H1 (cell line): ENCODE data around the gene GPSM3. TPM values are rescaled to one million over a fixed set of nuclear protein-coding genes. Genes with fewer than 3 reads are reported as not detected.

Experiments
- CTCF ChIA-PET: fragments of 300-600 bp; sonication (Branson Sonifier 250); formaldehyde crosslinking; loops from one replicate; lab custom pipeline; 2021; ENCODE audit not compliant: partially characterized antibody; lab: Charles Lee
- POLR2A ChIA-PET: fragments of 300-600 bp; sonication (Branson Sonifier 250); formaldehyde crosslinking; loops from one replicate; lab custom pipeline; 2021; ENCODE audit warnings: inconsistent platforms; ENCODE audit not compliant: partially characterized antibody; lab: Charles Lee
- DNase-seq, 2 experiments: peaks; one replicate each; pipeline versions ENCODE4 v3.0.0 to v3.0.0-alpha.2; 2010 to 2022; ENCODE audit warnings: low spot score in 2 of 2, low read depth in 1 of 2, mixed read lengths in 1 of 2
- FAIRE-seq: peaks from 2 replicates; lab custom pipeline; 2011; peaks lifted over from hg19 to GRCh38; lab: Jason Lieb, UNC
- H2AFZ ChIP-seq: 2 replicates; pipeline ENCODE4 v1.8.1; 2012; ENCODE audit warnings: low read length, inconsistent platforms
- H2AK5ac ChIP-seq: 2 replicates; pipeline ENCODE4 v1.6.1; 2013; ENCODE audit warnings: low read depth, low read length
- H2BK120ac ChIP-seq: replicated peaks from 2 replicates; pipeline ENCODE3; 2013; ENCODE audit warnings: low read depth, low read length, inconsistent platforms
- H2BK12ac ChIP-seq: 2 replicates; pipeline ENCODE4 v1.6.1; 2013; ENCODE audit warnings: low read depth, low read length
- H2BK15ac ChIP-seq: 2 replicates; pipeline ENCODE4 v1.6.1; 2013; ENCODE audit warnings: low read length
- H2BK20ac ChIP-seq: 2 replicates; pipeline ENCODE4 v1.6.1; 2013; ENCODE audit warnings: low read length
- H2BK5ac ChIP-seq: 2 replicates; pipeline ENCODE4 v1.6.1; 2013; ENCODE audit warnings: low read depth, low read length
- H3K14ac ChIP-seq: 2 replicates; pipeline ENCODE4 v1.6.1; 2013; ENCODE audit warnings: inconsistent platforms; ENCODE audit not compliant: insufficient read length
- H3K18ac ChIP-seq: 2 replicates; pipeline ENCODE4 v1.6.1; 2013; ENCODE audit warnings: low read length; ENCODE audit errors: extremely low read depth
- H3K23ac ChIP-seq: 2 replicates; pipeline ENCODE4 v1.6.1; 2013; ENCODE audit warnings: inconsistent platforms; ENCODE audit not compliant: insufficient read length
- H3K23me2 ChIP-seq: 2 replicates; pipeline ENCODE4 v1.6.1; 2013; ENCODE audit warnings: low read depth, low read length
- H3K27ac ChIP-seq: 2 replicates; pipeline ENCODE4 v1.6.1; 2011; ENCODE audit warnings: low read depth, low read length, inconsistent platforms
- H3K27me3 ChIP-seq, 4 experiments: replicated peaks in 1 of 4; 1 replicate in 1 of 4; 2 replicates in 3 of 4; pipeline versions ENCODE4 v1.6.1 to v1.8.1; 2011 to 2013; ENCODE audit warnings: low read length in 3 of 4, mild to moderate bottlenecking in 3 of 4, inconsistent platforms in 2 of 4, mixed read lengths in 2 of 4, moderate library complexity in 1 of 4; ENCODE audit not compliant: control insufficient read depth in 3 of 4, insufficient read depth in 3 of 4; ENCODE audit errors: extremely low read depth in 1 of 4
- H3K36me3 ChIP-seq, 4 experiments: 2 replicates each; pipeline versions ENCODE4 v1.6.1 to v1.8.1; 2011 to 2013; ENCODE audit warnings: mild to moderate bottlenecking in 4 of 4, low read length in 3 of 4, moderate library complexity in 2 of 4, control low read depth in 1 of 4, inconsistent platforms in 1 of 4; ENCODE audit not compliant: insufficient read depth in 4 of 4, control insufficient read depth in 2 of 4
- H3K4ac ChIP-seq: replicated peaks from 2 replicates; pipeline ENCODE3; 2013; ENCODE audit warnings: low read length, low read depth, mixed read lengths, inconsistent platforms; ENCODE audit not compliant: insufficient read length
- H3K4me1 ChIP-seq, 4 experiments: replicated peaks in 1 of 4; 1 replicate in 1 of 4; 2 replicates in 3 of 4; pipeline versions ENCODE4 v1.6.1 to v1.8.1; 2011 to 2013; ENCODE audit warnings: low read length in 3 of 4, inconsistent platforms in 2 of 4, mixed read lengths in 1 of 4; ENCODE audit not compliant: insufficient read depth in 4 of 4, control insufficient read depth in 3 of 4
- H3K4me2 ChIP-seq, 2 experiments: 2 replicates each; pipeline versions ENCODE4 v1.6.1 to v1.8.1; 2011 to 2013; ENCODE audit warnings: low read depth in 2 of 2, low read length in 2 of 2, control low read depth in 1 of 2, inconsistent platforms in 1 of 2, mild to moderate bottlenecking in 1 of 2; ENCODE audit not compliant: insufficient read depth in 1 of 2
- H3K4me3 ChIP-seq, 4 experiments: fragments of 200-600, 300-600 bp in 1 of 4; sonication (generic), shearing (Covaris generic), sonication (Bioruptor Twin) in 1 of 4; 2 replicates each; pipeline versions ENCODE4 v1.5.1 to v1.8.1; 2011 to 2016; ENCODE audit warnings: low read length in 4 of 4, low read depth in 3 of 4, control low read depth in 2 of 4, inconsistent platforms in 2 of 4, mild to moderate bottlenecking in 2 of 4, mixed read lengths in 1 of 4, moderate library complexity in 1 of 4; ENCODE audit not compliant: insufficient read depth in 2 of 4; ENCODE audit errors: extremely low read depth in 1 of 4
- H3K56ac ChIP-seq: replicated peaks from 2 replicates; pipeline ENCODE3; 2013; ENCODE audit warnings: low read depth, mild to moderate bottlenecking, mixed read lengths, low read length, inconsistent platforms; ENCODE audit not compliant: insufficient read length
- H3K79me1 ChIP-seq: 2 replicates; pipeline ENCODE4 v1.6.1; 2013; ENCODE audit warnings: low read depth, low read length, control low read depth
- H3K79me2 ChIP-seq, 2 experiments: 2 replicates each; pipeline versions ENCODE4 v1.6.1 to v1.8.1; 2012 to 2013; ENCODE audit warnings: low read length in 2 of 2, mild to moderate bottlenecking in 2 of 2, inconsistent platforms in 1 of 2; ENCODE audit not compliant: insufficient read depth in 2 of 2, control insufficient read depth in 1 of 2
- H3K9ac ChIP-seq, 4 experiments: replicated peaks in 1 of 4; 1 replicate in 1 of 4; 2 replicates in 3 of 4; pipeline versions ENCODE4 v1.6.1 to v1.8.1; 2011 to 2013; ENCODE audit warnings: low read depth in 3 of 4, low read length in 3 of 4, control low read depth in 2 of 4, mild to moderate bottlenecking in 2 of 4, moderate library complexity in 2 of 4, inconsistent platforms in 1 of 4; ENCODE audit errors: extremely low read depth in 1 of 4
- H3K9me3 ChIP-seq, 2 experiments: 2 replicates each; pipeline versions ENCODE4 v1.6.1 to v1.8.1; 2012 to 2013; ENCODE audit warnings: mild to moderate bottlenecking in 2 of 2, moderate library complexity in 2 of 2, control low read depth in 1 of 2, inconsistent platforms in 1 of 2, low read depth in 1 of 2, low read length in 1 of 2, mixed read lengths in 1 of 2; ENCODE audit not compliant: insufficient read depth in 2 of 2
- H4K20me1 ChIP-seq, 2 experiments: replicated peaks in 1 of 2; 2 replicates each; pipeline versions ENCODE3 to v1.8.1; 2011 to 2013; ENCODE audit warnings: inconsistent platforms in 2 of 2, low read length in 2 of 2, mild to moderate bottlenecking in 1 of 2; ENCODE audit not compliant: insufficient read depth in 2 of 2, control insufficient read depth in 1 of 2
- H4K5ac ChIP-seq: 2 replicates; pipeline ENCODE4 v1.6.1; 2013; ENCODE audit warnings: low read length, low read depth, mixed read lengths, inconsistent platforms; ENCODE audit not compliant: insufficient read length
- H4K8ac ChIP-seq: 2 replicates; pipeline ENCODE4 v1.8.0; 2013; ENCODE audit warnings: mild to moderate bottlenecking, moderate library complexity, low read length, inconsistent platforms; ENCODE audit not compliant: insufficient read depth; ENCODE audit errors: extremely low read depth
- H4K91ac ChIP-seq: replicated peaks from 2 replicates; pipeline ENCODE3; 2013; ENCODE audit warnings: low read length, mixed read lengths, inconsistent platforms; ENCODE audit not compliant: insufficient read length
- BACH1 ChIP-seq: IDR thresholded peaks from 2 replicates; pipeline ENCODE4 v1.6.1; 2012; ENCODE audit warnings: low read length, improper control_type of control experiment
- EZH2 ChIP-seq: fragments of 200-600 bp; sonication (generic); IDR thresholded peaks from 2 replicates; pipeline ENCODE4 v1.7.1; 2012; ENCODE audit warnings: low read depth, mild to moderate bottlenecking, moderate library complexity, low read length, inconsistent platforms; ENCODE audit not compliant: severe bottlenecking
- HDAC2 ChIP-seq, 2 experiments: fragments of 300-600 bp in 1 of 2; sonication (generic) in 1 of 2; IDR thresholded peaks; 2 replicates each; pipeline ENCODE4 v1.6.1; 2011 to 2012; ENCODE audit warnings: low read depth in 2 of 2, low read length in 2 of 2, mild to moderate bottlenecking in 2 of 2, moderate library complexity in 2 of 2, borderline replicate concordance in 1 of 2, inconsistent platforms in 1 of 2
- HDAC6 ChIP-seq: IDR thresholded peaks from one replicate; pipeline ENCODE4 v1.7.1; 2012; ENCODE audit warnings: low read depth, mild to moderate bottlenecking, inconsistent platforms, low read length, moderate library complexity
- PHF8 ChIP-seq: fragments of 200-600 bp; sonication (generic); conservative IDR thresholded peaks from 2 replicates; pipeline ENCODE4 v1.7.1; 2012; ENCODE audit warnings: low read depth, mild to moderate bottlenecking, inconsistent platforms, low read length, moderate library complexity
- RFX5 ChIP-seq: IDR thresholded peaks from 2 replicates; pipeline ENCODE4 v1.6.1; 2011; ENCODE audit warnings: low read depth, low read length, improper control_type of control experiment, borderline replicate concordance
- RXRA ChIP-seq: IDR thresholded peaks from 2 replicates; pipeline ENCODE4 v1.6.1; 2011; ENCODE audit warnings: low read depth, mild to moderate bottlenecking, low read length, moderate library complexity; ENCODE audit not compliant: insufficient read depth
- SUZ12 ChIP-seq: fragments of 200-600 bp; sonication (generic); IDR thresholded peaks from 2 replicates; pipeline ENCODE4 v1.6.1; 2012; ENCODE audit warnings: mild to moderate bottlenecking, inconsistent platforms, low read length, moderate library complexity, mixed read lengths
- WGBS, 2 experiments: shearing (Covaris generic) in 1 of 2; methylation state at CpG; one replicate each; pipeline versions ENCODE4 v1.1.6 to v1.1.7; 2013 to 2015; ENCODE audit warnings: low lambda C conversion rate in 2 of 2, mixed read lengths in 2 of 2, inconsistent platforms in 1 of 2, low coverage in 1 of 2, missing lambda C conversion rate in 1 of 2; ENCODE audit not compliant: insufficient replicate concordance in 2 of 2, insufficient coverage in 1 of 2, insufficient read length in 1 of 2; ENCODE audit errors: extremely low coverage in 1 of 2, missing lambda C conversion rate in 1 of 2; 5-methylcytosine and 5-hydroxymethylcytosine counted together
- polyA plus RNA-seq, 7 experiments: library from polyadenylated mRNA; depleted of rRNA in 3 of 7; stranded (reverse) in 5 of 7; unstranded in 2 of 7; fragments of >200 nt in 5 of 7; fragments of 200-250 nt in 2 of 7; gene quantifications; 1 replicate in 5 of 7; 2 replicates in 1 of 7; 4 replicates in 1 of 7; pipeline versions ENCODE4 v1.2.1 to v1.2.3, GENCODE V29; 2011 to 2013; ENCODE audit warnings: missing spikeins in 2 of 7, mixed read lengths in 2 of 7
- total RNA-seq: library from RNA; stranded (reverse); fragmentation: NEBNext Ultra II Directional; extraction: Animal tissue kit (Norgen Biotek cat#: 25700); gene quantifications from 2 replicates; pipeline ENCODE4 v1.2.1, GENCODE V29; 2021
- TF ChIP-seq, protein P1 (sequence below): IDR thresholded peaks from 2 replicates; pipeline ENCODE4 v1.6.1; 2011; ENCODE audit warnings: low read length, improper control_type of control experiment

GPSM3 gene
- total and polyA plus RNA-seq, 2 of the 8 experiments (the other 6 are each of a cell fraction or from before 2014, with no cell fraction given) = 6.6 to 9.8 TPM

- no peak overlapping the region for H2BK20ac ChIP-seq
- peaks cover 0 to 14% of the 10 kb centered on the region in 2 experiments; a peak in 2 of 4 replicates for H3K79me2 ChIP-seq
- H3K23me2 ChIP-seq = peaks cover 6% of the 10 kb centered on the region; the same call in 1 of the 2 replicates
- no peak overlapping the region for H3K14ac ChIP-seq
- H4K5ac ChIP-seq = no peak overlapping the region
- no peak overlapping the region for H3K27ac ChIP-seq
- no peak overlapping the region for H2AK5ac ChIP-seq
- no peak overlapping the region for H3K4me2 ChIP-seq
- no peak overlapping the region for H3K4ac ChIP-seq
- H4K91ac ChIP-seq = no peak overlapping the region
- H2BK12ac ChIP-seq = no peak overlapping the region
- H3K36me3 ChIP-seq = peaks cover 6 to 45% (median 33%) of the 10 kb centered on the region in 4 experiments
- DNase-seq (no peak), FAIRE-seq (no peak)
- no peaks in the 10 kb centered on the region; a peak in 1 of 7 replicates for H3K27me3 ChIP-seq
- no peak overlapping the region for H3K23ac ChIP-seq
- H3K18ac ChIP-seq = no peak overlapping the region
- WGBS, 2 experiments = 87% methylated on average over 15 of the region's 15 CpGs; no CpG with 5 or more reads in 1 of the 2 experiments
- peaks cover 0 to 3% of the 10 kb centered on the region in 2 experiments for H4K20me1 ChIP-seq
- H3K4me3 ChIP-seq = no peak overlapping the region
- H3K4me1 ChIP-seq = peaks cover 0 to 9% (median 2%) of the 10 kb centered on the region in 4 experiments; a peak in 5 of 7 replicates
- no peaks in the 10 kb centered on the region for H3K9me3 ChIP-seq
- peaks cover 6% of the 10 kb centered on the region for H3K79me1 ChIP-seq
- TF ChIP-seq EZH2 (no peak), BACH1 (no peak), HDAC2 (IDR thresholded peaks at IDR 0.05; ENCODE audit: borderline replicate concordance in 1 of 2, low read depth in 2 of 2, low read length in 2 of 2) (no peak), RFX5 (no peak), PHF8 (no peak), SUZ12 (no peak), HDAC6 (no peak), RXRA (no peak)
- TF ChIP-seq, protein P1, sequence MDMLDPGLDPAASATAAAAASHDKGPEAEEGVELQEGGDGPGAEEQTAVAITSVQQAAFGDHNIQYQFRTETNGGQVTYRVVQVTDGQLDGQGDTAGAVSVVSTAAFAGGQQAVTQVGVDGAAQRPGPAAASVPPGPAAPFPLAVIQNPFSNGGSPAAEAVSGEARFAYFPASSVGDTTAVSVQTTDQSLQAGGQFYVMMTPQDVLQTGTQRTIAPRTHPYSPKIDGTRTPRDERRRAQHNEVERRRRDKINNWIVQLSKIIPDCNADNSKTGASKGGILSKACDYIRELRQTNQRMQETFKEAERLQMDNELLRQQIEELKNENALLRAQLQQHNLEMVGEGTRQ = no peak
- H2BK5ac ChIP-seq = no peak overlapping the region
- H3K56ac ChIP-seq = no peak overlapping the region
- POLR2A ChIA-PET = interaction anchor here (1.8 to 7.9 kb wide), 2 partner anchors 9 to 17 kb away, joined by 11 to 194 read pairs; partner anchors contain the start of genes GPSM3 and PBX2
- no peak overlapping the region for H3K9ac ChIP-seq
- CTCF ChIA-PET = interaction anchor here (1.2 to 2.0 kb wide), 4 partner anchors 9 to 65 kb away, joined by 3 to 8 read pairs (median 4); partner anchors contain the start of gene EGFL8
- H2AFZ ChIP-seq = no peak overlapping the region
- H4K8ac ChIP-seq = no peak overlapping the region; the same call in 1 of the 2 replicates
- H2BK120ac ChIP-seq = no peak overlapping the region
- no peak overlapping the region for H2BK15ac ChIP-seq
Measured at GRCh38 chr6:32183483-32184083, 8.9 kb downstream of the GPSM3 start.
